Measurements from ENCODE around the gene PPP3R1.

DNA sequence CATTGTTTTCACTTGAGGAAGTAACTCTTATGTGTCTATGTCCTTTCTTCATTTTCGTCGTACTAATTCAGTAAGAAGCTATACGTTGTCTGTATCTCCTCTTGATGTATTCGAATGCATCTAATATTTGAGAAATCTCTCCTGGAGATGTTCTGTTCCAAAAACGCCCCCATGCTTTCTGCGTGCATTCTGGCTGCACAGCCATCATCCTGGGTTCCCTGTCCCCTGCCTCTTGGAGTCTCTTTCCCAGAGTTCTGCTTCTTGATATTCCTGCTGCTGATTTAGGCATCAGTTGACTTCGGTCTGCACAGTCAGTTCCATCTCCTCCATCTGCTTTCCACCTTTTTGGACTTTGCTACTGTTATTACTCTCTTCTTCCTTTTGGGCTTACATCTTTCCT is 81.2 kb downstream of the PPP3R1 start:
- TF ChIP-seq EP300 (IDR thresholded peaks at IDR 0.05) (no peak), RNF2 (IDR thresholded peaks at IDR 0.05; ENCODE audit: borderline replicate concordance, low read depth) (no peak)
- TF ChIP-seq, protein P1, sequence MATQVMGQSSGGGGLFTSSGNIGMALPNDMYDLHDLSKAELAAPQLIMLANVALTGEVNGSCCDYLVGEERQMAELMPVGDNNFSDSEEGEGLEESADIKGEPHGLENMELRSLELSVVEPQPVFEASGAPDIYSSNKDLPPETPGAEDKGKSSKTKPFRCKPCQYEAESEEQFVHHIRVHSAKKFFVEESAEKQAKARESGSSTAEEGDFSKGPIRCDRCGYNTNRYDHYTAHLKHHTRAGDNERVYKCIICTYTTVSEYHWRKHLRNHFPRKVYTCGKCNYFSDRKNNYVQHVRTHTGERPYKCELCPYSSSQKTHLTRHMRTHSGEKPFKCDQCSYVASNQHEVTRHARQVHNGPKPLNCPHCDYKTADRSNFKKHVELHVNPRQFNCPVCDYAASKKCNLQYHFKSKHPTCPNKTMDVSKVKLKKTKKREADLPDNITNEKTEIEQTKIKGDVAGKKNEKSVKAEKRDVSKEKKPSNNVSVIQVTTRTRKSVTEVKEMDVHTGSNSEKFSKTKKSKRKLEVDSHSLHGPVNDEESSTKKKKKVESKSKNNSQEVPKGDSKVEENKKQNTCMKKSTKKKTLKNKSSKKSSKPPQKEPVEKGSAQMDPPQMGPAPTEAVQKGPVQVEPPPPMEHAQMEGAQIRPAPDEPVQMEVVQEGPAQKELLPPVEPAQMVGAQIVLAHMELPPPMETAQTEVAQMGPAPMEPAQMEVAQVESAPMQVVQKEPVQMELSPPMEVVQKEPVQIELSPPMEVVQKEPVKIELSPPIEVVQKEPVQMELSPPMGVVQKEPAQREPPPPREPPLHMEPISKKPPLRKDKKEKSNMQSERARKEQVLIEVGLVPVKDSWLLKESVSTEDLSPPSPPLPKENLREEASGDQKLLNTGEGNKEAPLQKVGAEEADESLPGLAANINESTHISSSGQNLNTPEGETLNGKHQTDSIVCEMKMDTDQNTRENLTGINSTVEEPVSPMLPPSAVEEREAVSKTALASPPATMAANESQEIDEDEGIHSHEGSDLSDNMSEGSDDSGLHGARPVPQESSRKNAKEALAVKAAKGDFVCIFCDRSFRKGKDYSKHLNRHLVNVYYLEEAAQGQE (IDR thresholded peaks at IDR 0.05), result no peak
